Measurements from ENCODE around the gene ASCL1.
A peak's percentile ranks its signal among the peaks of the same experiment; 100 is the strongest.

The ASCL1 gene

GRCh38 chr12:102957339-102958050, at the start of gene ASCL1:
ASCL1 (plus strand) TSS chr12:102957674; CDS start chr12:102958245, 571 bp downstream.
- no peak for TF ChIP-seq CTCF (IDR thresholded peaks at IDR 0.05; ENCODE audit: borderline replicate concordance, insufficient read depth, low read depth, low read length)
- peak within 1 kb of the TSS; percentile 46 for H3K4me3 ChIP-seq (ENCODE audit: low read depth, low read length)

- TF ChIP-seq CTCF (IDR thresholded peaks at IDR 0.05; ENCODE audit: borderline replicate concordance, insufficient read depth, low read depth, low read length): no peak
- no peak overlapping the region for H3K4me3 ChIP-seq (ENCODE audit: low read depth, low read length)
These were observed 49.6 kb upstream of the ASCL1 start for GRCh38 chr12:102907918-102908317.

GRCh38 chr12:102910137-102910536, 47.3 kb upstream of the ASCL1 start:
- TF ChIP-seq CTCF (IDR thresholded peaks at IDR 0.05; ENCODE audit: borderline replicate concordance, insufficient read depth, low read depth, low read length): no peak

DNA sequence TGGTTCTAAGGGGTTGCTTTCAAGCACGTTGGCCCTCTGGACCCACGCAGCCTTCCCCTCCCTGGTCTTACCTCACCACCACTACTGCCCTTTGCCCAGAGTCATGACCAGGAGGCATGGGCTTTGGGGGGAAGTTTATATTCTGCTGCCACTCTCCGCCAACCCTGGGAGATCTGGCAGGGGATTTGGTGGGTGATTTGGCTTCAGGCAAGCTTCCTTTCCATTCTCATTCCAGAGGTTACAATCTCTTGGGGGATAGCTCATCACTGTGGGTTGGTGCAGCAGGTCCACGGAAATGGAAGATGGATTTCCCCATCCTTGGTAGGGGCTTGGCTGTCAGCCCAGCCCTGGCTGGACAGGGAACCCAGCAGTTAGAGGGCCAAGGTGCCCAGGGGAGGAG, 46.7 kb upstream of the ASCL1 start:
- no peak for TF ChIP-seq CTCF (IDR thresholded peaks at IDR 0.05; ENCODE audit: borderline replicate concordance, insufficient read depth, low read depth, low read length)
- H3K4me3 ChIP-seq (ENCODE audit: low read depth, low read length): no peak overlapping the region

More at GRCh38 chr12:102910137-102910536, 47.3 kb upstream of the ASCL1 start:
- H3K4me3 ChIP-seq (ENCODE audit: low read depth, low read length): no peak overlapping the region

- TF ChIP-seq CTCF (IDR thresholded peaks at IDR 0.05; ENCODE audit: borderline replicate concordance, insufficient read depth, low read depth, low read length): no peak
- no peak overlapping the region for H3K4me3 ChIP-seq (ENCODE audit: low read depth, low read length)
These were observed 46.2 kb upstream of the ASCL1 start for GRCh38 chr12:102911320-102911719.

- H3K4me3 ChIP-seq (ENCODE audit: low read depth, low read length): no peak overlapping the region
- no peak for TF ChIP-seq CTCF (IDR thresholded peaks at IDR 0.05; ENCODE audit: borderline replicate concordance, insufficient read depth, low read depth, low read length)
These were observed 45.2 kb upstream of the ASCL1 start for GRCh38 chr12:102912258-102912657.
